Lung (tissue), 12 donors: Measurements from ENCODE around the gene PKP3. TPM values are rescaled to one million over a fixed set of nuclear protein-coding genes. Genes with fewer than 3 reads are reported as not detected.

Source experiments
- ATAC-seq: fragments of 200-7000 bp; cut with Tn5 transposase; one replicate; pipeline ENCODE4 v1.9.1; 2020; ENCODE audit warnings: moderate number of reproducible peaks; ENCODE audit not compliant: insufficient read depth, low FRiP score
- DNase-seq, 3 donors: peaks; one replicate each; pipeline ENCODE4 v3.0.0-alpha.2; 2013 to 2017
- H3K27ac ChIP-seq, 2 donors: one replicate each; pipeline ENCODE4 v1.5.1; 2013; ENCODE audit warnings: mild to moderate bottlenecking in 2 of 2, moderate library complexity in 2 of 2, control low read depth in 1 of 2, inconsistent platforms in 1 of 2, low read depth in 1 of 2, low read length in 1 of 2
- H3K27me3 ChIP-seq, 3 donors: one replicate each; pipeline ENCODE4 v1.5.1; 2013; ENCODE audit warnings: low read length in 2 of 3; ENCODE audit not compliant: control insufficient read depth in 3 of 3, insufficient read depth in 3 of 3
- H3K36me3 ChIP-seq, 4 donors: one replicate each; pipeline ENCODE4 v1.5.1; 2013; ENCODE audit warnings: low read length in 4 of 4, mild to moderate bottlenecking in 1 of 4, moderate library complexity in 1 of 4; ENCODE audit not compliant: control insufficient read depth in 4 of 4, insufficient read depth in 4 of 4
- H3K4me1 ChIP-seq, 5 donors: one replicate each; pipeline ENCODE4 v1.5.1; 2013; ENCODE audit warnings: low read length in 5 of 5, mild to moderate bottlenecking in 2 of 5, moderate library complexity in 1 of 5; ENCODE audit not compliant: control insufficient read depth in 5 of 5, insufficient read depth in 5 of 5
- H3K4me3 ChIP-seq: one replicate; pipeline ENCODE4 v1.5.1; 2013; ENCODE audit warnings: mild to moderate bottlenecking, control low read depth, moderate library complexity
- H3K9ac ChIP-seq, 2 donors: one replicate each; pipeline ENCODE4 v1.5.1; 2013; ENCODE audit warnings: low read length in 2 of 2, control low read depth in 1 of 2; ENCODE audit not compliant: insufficient read depth in 1 of 2
- H3K9me3 ChIP-seq, 4 donors: one replicate each; pipeline ENCODE4 v1.5.1; 2013; ENCODE audit warnings: low read length in 3 of 4, mild to moderate bottlenecking in 1 of 4, moderate library complexity in 1 of 4; ENCODE audit not compliant: control insufficient read depth in 4 of 4, insufficient read depth in 3 of 4
- WGBS, 2 donors: extraction: QIAGEN DNeasy Blood & Tissue Kit; methylation state at CpG; one replicate each; pipeline ENCODE4 v1.1.7; 2013; 5-methylcytosine and 5-hydroxymethylcytosine counted together
- polyA plus RNA-seq, 2 donors: library from polyadenylated mRNA; stranded (reverse); fragments of 200-250 nt; gene quantifications; one replicate each; pipeline ENCODE4 v1.2.1, GENCODE V29; 2013
- total RNA-seq, 2 donors: library from RNA; depleted of rRNA in 1 of 2; stranded (reverse); fragments of >200 nt in 1 of 2; gene quantifications; one replicate each; pipeline ENCODE4 v1.2.1, GENCODE V29; 2014 to 2021
- TF ChIP-seq, protein P1 (sequence below): IDR thresholded peaks from 2 replicates; pipeline ENCODE4 v1.5.1; 2012; ENCODE audit warnings: mild to moderate bottlenecking; ENCODE audit errors: control extremely low read depth, extremely low read depth
- donor health status: control.
- donor health status: control.
- donor health status: Bipolar disorder and iron deficiency.
- donor health status: healthy.
- donor health status: DM: yes; HTN: yes; CAD: no.

Gene PKP3
- total and polyA plus RNA-seq, 4 donors = 15.7 to 63.1 (median 40.3) TPM

DNA sequence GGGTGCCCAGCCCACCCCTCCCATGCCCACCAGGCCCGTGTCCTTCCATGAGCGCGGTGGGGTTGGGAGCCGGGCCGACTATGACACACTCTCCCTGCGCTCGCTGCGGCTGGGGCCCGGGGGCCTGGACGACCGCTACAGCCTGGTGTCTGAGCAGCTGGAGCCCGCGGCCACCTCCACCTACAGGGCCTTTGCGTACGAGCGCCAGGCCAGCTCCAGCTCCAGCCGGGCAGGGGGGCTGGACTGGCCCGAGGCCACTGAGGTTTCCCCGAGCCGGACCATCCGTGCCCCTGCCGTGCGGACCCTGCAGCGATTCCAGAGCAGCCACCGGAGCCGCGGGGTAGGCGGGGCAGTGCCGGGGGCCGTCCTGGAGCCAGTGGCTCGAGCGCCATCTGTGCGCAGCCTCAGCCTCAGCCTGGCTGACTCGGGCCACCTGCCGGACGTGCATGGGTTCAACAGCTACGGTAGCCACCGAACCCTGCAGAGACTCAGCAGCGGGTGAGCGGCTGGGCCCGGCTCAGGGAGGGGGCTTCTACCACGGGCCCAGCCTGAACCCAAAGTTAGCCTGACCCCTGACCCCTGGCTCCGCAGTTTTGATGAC, 3.0 kb downstream of the PKP3 start:
- peak; percentile 60 to 73 (median 69) for DNase-seq
- WGBS, 2 donors = 16 to 49% methylated on average over 40 to 43 of the region's 43 CpGs
- ATAC-seq = no peak
- peaks cover 0 to 13% (median 0%) of the 10 kb centered on the region in 5 donors for H3K4me1 ChIP-seq
- TF ChIP-seq, protein P1, sequence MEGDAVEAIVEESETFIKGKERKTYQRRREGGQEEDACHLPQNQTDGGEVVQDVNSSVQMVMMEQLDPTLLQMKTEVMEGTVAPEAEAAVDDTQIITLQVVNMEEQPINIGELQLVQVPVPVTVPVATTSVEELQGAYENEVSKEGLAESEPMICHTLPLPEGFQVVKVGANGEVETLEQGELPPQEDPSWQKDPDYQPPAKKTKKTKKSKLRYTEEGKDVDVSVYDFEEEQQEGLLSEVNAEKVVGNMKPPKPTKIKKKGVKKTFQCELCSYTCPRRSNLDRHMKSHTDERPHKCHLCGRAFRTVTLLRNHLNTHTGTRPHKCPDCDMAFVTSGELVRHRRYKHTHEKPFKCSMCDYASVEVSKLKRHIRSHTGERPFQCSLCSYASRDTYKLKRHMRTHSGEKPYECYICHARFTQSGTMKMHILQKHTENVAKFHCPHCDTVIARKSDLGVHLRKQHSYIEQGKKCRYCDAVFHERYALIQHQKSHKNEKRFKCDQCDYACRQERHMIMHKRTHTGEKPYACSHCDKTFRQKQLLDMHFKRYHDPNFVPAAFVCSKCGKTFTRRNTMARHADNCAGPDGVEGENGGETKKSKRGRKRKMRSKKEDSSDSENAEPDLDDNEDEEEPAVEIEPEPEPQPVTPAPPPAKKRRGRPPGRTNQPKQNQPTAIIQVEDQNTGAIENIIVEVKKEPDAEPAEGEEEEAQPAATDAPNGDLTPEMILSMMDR = peak; percentile 50
- no peaks in the 10 kb centered on the region for H3K27me3 ChIP-seq
- peaks cover 0 to 10% (median 0%) of the 10 kb centered on the region in 4 donors for H3K36me3 ChIP-seq
- H3K9ac ChIP-seq = no peak overlapping the region
- peak overlapping the region; percentile 5 for H3K4me3 ChIP-seq
- H3K27ac ChIP-seq = no peak overlapping the region
- H3K9me3 ChIP-seq = no peaks in the 10 kb centered on the region

DNA sequence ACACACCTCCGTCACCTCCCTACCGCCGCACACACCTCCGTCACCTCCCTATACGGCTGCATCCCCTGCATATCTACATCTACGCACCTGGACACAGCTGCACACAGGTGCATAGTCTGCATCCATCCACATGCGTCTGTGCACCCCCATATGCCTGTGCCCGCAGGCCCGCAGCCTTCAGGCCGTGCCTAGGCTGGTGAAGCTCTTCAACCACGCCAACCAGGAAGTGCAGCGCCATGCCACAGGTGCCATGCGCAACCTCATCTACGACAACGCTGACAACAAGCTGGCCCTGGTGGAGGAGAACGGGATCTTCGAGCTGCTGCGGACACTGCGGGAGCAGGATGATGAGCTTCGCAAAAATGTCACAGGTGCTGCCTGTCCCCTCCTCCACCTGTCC, 4.8 kb downstream of the PKP3 start:
- peak in 1 of 3 donors; percentile 43 for DNase-seq
- Histone ChIP-seq H3K27me3 (no peaks in the 10 kb centered on the region), H3K9ac (no peak overlapping the region), H3K9me3 (no peaks in the 10 kb centered on the region), H3K4me1 (peaks cover 0 to 13% (median 0%) of the 10 kb centered on the region in 5 donors), H3K36me3 (peaks cover 0 to 10% (median 0%) of the 10 kb centered on the region in 4 donors), H3K4me3 (no peak overlapping the region), H3K27ac (no peak overlapping the region)
- TF ChIP-seq, protein P1 = no peak
- 84 to 91% methylated on average over 20 of the region's 20 CpGs for WGBS, 2 donors
- ATAC-seq = no peak

- 41 to 72% methylated on average over 21 of the region's 21 CpGs for WGBS, 2 donors
- peaks cover 0 to 13% (median 0%) of the 10 kb centered on the region in 4 donors for H3K36me3 ChIP-seq
- no peak overlapping the region for H3K4me3 ChIP-seq
- peaks cover 0 to 13% (median 0%) of the 10 kb centered on the region in 5 donors for H3K4me1 ChIP-seq
- no peaks in the 10 kb centered on the region for H3K27me3 ChIP-seq
- no peak overlapping the region for H3K9ac ChIP-seq
- H3K27ac ChIP-seq = no peak overlapping the region
- ATAC-seq = no peak
- DNase-seq = no peak
- TF ChIP-seq, protein P1 = no peak
- H3K9me3 ChIP-seq = no peaks in the 10 kb centered on the region
These were observed 5.8 kb downstream of the PKP3 start for GRCh38 chr11:399731-400211.
